ENCODE data around the gene SMG6. TPM values are rescaled to one million over a fixed set of nuclear protein-coding genes. Genes with fewer than 3 reads are reported as not detected.
A peak's percentile ranks its signal among the peaks of the same experiment; 100 is the strongest.

SMG6 gene
- total RNA-seq, 2 donors from 2014 or later = 12.5 to 22.1 TPM

DNA sequence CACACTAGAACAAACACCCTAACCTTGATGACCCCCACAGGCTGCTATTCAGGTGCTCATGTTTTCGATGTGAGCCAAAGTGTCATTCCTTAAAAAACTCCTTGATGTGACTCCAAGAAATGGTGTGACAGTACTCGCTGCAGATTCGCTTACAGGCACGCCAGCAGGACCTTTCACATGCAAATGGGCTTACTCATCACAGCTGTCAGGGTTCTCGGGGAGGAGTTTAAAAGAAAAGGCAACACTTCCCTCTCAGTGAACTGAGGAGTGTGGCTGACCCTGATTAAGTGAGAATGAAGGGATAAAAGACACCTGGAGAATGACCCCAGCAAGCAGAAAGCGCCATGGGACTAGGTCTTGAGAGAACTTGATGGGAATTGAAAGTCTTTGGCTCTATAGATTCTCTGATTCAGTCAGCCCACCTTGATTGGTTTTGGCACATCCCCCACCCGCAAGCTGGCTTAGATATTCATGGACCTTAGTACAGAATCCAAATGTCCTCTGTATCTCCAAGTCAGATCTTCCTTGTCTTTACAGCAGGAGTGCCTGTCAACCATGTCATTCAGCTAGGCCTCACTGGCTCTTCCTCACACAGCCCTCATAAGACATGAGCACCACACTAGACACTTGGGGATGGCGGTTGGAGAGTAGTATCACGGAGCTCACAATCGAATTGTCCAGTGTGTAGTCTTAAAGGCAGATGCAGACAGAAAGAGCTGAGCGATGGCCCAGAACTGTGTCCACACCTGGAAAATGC is 166.1 kb downstream of the SMG6 start:
- intact Hi-C loops (cut with DNase I) = no loop called here
- DNase-seq (peak; percentile 20 to 65 (median 53)), ATAC-seq (peak; percentile 48)
- Histone ChIP-seq H3K27ac (no peak overlapping the region), H3K36me3 (replicated peaks in 1 of 2; ENCODE audit: insufficient read depth in 1 of 2, low read depth in 2 of 2) (no peaks in the 10 kb centered on the region), H3K4me1 (peaks cover 5% of the 10 kb centered on the region), H3K4me3 (no peak overlapping the region), H3K27me3 (no peaks in the 10 kb centered on the region), H3K9me3 (no peaks in the 10 kb centered on the region)
- TF ChIP-seq, protein P1, sequence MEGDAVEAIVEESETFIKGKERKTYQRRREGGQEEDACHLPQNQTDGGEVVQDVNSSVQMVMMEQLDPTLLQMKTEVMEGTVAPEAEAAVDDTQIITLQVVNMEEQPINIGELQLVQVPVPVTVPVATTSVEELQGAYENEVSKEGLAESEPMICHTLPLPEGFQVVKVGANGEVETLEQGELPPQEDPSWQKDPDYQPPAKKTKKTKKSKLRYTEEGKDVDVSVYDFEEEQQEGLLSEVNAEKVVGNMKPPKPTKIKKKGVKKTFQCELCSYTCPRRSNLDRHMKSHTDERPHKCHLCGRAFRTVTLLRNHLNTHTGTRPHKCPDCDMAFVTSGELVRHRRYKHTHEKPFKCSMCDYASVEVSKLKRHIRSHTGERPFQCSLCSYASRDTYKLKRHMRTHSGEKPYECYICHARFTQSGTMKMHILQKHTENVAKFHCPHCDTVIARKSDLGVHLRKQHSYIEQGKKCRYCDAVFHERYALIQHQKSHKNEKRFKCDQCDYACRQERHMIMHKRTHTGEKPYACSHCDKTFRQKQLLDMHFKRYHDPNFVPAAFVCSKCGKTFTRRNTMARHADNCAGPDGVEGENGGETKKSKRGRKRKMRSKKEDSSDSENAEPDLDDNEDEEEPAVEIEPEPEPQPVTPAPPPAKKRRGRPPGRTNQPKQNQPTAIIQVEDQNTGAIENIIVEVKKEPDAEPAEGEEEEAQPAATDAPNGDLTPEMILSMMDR (IDR thresholded peaks at IDR 0.05) = no peak
- WGBS, 2 donors = 57 to 87% methylated on average over 10 to 11 of the region's 11 CpGs

DNA sequence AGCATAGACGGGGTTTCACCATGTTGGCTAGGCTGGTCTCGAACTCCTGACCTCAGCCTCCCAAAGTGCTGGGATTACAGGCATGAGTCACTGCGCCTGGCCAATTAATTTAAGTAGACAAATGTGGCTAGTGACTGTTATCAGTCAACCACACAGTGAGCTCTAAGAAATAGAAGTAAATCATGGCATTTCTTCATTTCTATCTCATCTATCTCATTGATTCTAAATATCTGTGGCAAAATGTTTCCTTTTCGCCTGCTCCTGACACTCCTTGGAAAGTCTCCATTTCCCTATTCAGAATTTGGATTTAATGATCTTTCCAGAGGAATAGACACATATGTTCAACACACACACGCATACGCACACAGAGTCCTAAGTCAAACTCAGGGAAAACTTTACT is 167.3 kb downstream of the SMG6 start:
- intact Hi-C loops (cut with DNase I) = no loop called here
- peaks cover 5% of the 10 kb centered on the region for H3K4me1 ChIP-seq
- H3K27me3 ChIP-seq = no peaks in the 10 kb centered on the region
- DNase-seq = no peak
- no peaks in the 10 kb centered on the region for H3K9me3 ChIP-seq
- WGBS, 2 donors = 85 to 97% methylated on average over 6 of the region's 6 CpGs
- no peaks in the 10 kb centered on the region for H3K36me3 ChIP-seq (replicated peaks in 1 of 2; ENCODE audit: insufficient read depth in 1 of 2, low read depth in 2 of 2)
- no peak for ATAC-seq
- H3K27ac ChIP-seq = no peak overlapping the region
- TF ChIP-seq, protein P1 (IDR thresholded peaks at IDR 0.05) = no peak
- TF ChIP-seq POLR2A (IDR thresholded peaks at IDR 0.05) = no peak
- no peak overlapping the region for H3K4me3 ChIP-seq

DNA sequence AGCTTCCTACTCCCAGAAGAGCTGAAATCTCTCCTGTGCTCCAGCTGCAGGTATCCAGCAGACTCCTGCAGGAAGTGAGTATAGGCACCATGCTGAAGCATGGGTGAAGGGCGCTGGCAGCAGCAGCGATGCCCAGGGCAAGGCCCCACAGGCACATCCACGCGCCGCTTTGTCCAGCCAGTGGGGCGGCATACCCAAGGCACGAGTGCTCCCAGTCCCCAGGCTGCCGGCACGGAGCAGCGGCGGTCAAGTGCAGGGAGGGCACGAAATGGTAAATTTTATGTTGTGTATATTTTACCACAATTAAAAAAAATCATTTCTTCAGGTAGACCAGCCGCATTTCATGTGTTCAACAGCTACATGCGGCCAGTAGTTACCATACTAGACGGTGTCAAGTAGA is 175.6 kb downstream of the SMG6 start:
- no peak overlapping the region for H3K27ac ChIP-seq
- H3K4me3 ChIP-seq = no peak overlapping the region
- H3K27me3 ChIP-seq = no peaks in the 10 kb centered on the region
- H3K36me3 ChIP-seq (replicated peaks in 1 of 2; ENCODE audit: insufficient read depth in 1 of 2, low read depth in 2 of 2) = no peaks in the 10 kb centered on the region
- no peak for TF ChIP-seq POLR2A (IDR thresholded peaks at IDR 0.05)
- TF ChIP-seq, protein P1 (IDR thresholded peaks at IDR 0.05) = no peak
- ATAC-seq (no peak), DNase-seq (no peak)
- 93 to 96% methylated on average over 11 to 15 of the region's 15 CpGs for WGBS, 2 donors
- peaks cover 1% of the 10 kb centered on the region for H3K4me1 ChIP-seq
- H3K9me3 ChIP-seq = no peaks in the 10 kb centered on the region
- intact Hi-C loops (cut with DNase I) = no loop called here

GRCh38 chr17:2125013-2125535 is 178.5 kb downstream of the SMG6 start:
- H3K27me3 ChIP-seq = no peaks in the 10 kb centered on the region
- peaks cover 9% of the 10 kb centered on the region for H3K4me1 ChIP-seq
- no peaks in the 10 kb centered on the region for H3K36me3 ChIP-seq (replicated peaks in 1 of 2; ENCODE audit: insufficient read depth in 1 of 2, low read depth in 2 of 2)
- no peak overlapping the region for H3K4me3 ChIP-seq
- TF ChIP-seq, protein P1 (IDR thresholded peaks at IDR 0.05) = no peak
- TF ChIP-seq POLR2A (IDR thresholded peaks at IDR 0.05) = no peak
- H3K27ac ChIP-seq = no peak overlapping the region
- intact Hi-C loops (cut with DNase I) = no loop called here
- ATAC-seq (no peak), DNase-seq (no peak)
- no peaks in the 10 kb centered on the region for H3K9me3 ChIP-seq
- WGBS, 2 donors = 91 to 96% methylated on average over 6 of the region's 6 CpGs

GRCh38 chr17:2124391-2124790 is 179.2 kb downstream of the SMG6 start:
- Histone ChIP-seq H3K27ac (peak overlapping the region in 1 of 4 donors; percentile 56), H3K9me3 (no peaks in the 10 kb centered on the region), H3K36me3 (replicated peaks in 1 of 2; ENCODE audit: insufficient read depth in 1 of 2, low read depth in 2 of 2) (no peaks in the 10 kb centered on the region), H3K27me3 (no peaks in the 10 kb centered on the region), H3K4me1 (peaks cover 9% of the 10 kb centered on the region), H3K4me3 (no peak overlapping the region)
- TF ChIP-seq, protein P1 (IDR thresholded peaks at IDR 0.05) = no peak
- no peak for TF ChIP-seq POLR2A (IDR thresholded peaks at IDR 0.05)
- DNase-seq (no peak), ATAC-seq (no peak)
- 77 to 82% methylated on average over 6 of the region's 6 CpGs for WGBS, 2 donors
- intact Hi-C loops (cut with DNase I) = no loop called here
